CD1c-positive myeloid dendritic cell (primary cell): ENCODE measurements around the gene IL12A.

ENCODE experiments used
- DNase-seq: peaks from one replicate; pipeline ENCODE4 v3.0.0-alpha.2; 2016; ENCODE audit errors: extremely low spot score

Gene IL12A

GRCh38 chr3:160027541-160028195, 39.0 kb downstream of the IL12A start:
- no peak for DNase-seq

- DNase-seq: no peak
Observed at GRCh38 chr3:160035757-160036156, 47.1 kb downstream of the IL12A start.

- peak; percentile 38 for DNase-seq
Observed at GRCh38 chr3:160038862-160039562, 50.4 kb downstream of the IL12A start.

GRCh38 chr3:160040181-160040580, 51.5 kb downstream of the IL12A start:
- DNase-seq: no peak

- DNase-seq: no peak
Observed at GRCh38 chr3:160041465-160041864, 52.8 kb downstream of the IL12A start.

- DNase-seq: no peak
Observed at GRCh38 chr3:160044121-160044520, 55.5 kb downstream of the IL12A start.
